Fibroblast of pulmonary artery (primary cell): ENCODE measurements around the gene LLGL2.

ENCODE experiments used
- DNase-seq: peaks from one replicate; pipeline ENCODE4 v3.0.0-alpha.2; 2010; ENCODE audit warnings: low read depth
- H3K4me3 ChIP-seq: replicated peaks from 2 replicates; pipeline ENCODE4 v1.5.1; 2011; ENCODE audit warnings: low read depth, mild to moderate bottlenecking, control low read depth, low read length, moderate library complexity
- TF ChIP-seq, protein P1 (sequence below): IDR thresholded peaks from 2 replicates; pipeline ENCODE4 v1.5.1; 2011; ENCODE audit warnings: mild to moderate bottlenecking, control low read depth, low read length, inconsistent platforms; ENCODE audit errors: missing control alignments

Gene LLGL2

GRCh38 chr17:75566834-75567233 lies 41.3 kb downstream of the LLGL2 start:
- DNase-seq = no peak
- H3K4me3 ChIP-seq = no peak overlapping the region
- TF ChIP-seq, protein P1, sequence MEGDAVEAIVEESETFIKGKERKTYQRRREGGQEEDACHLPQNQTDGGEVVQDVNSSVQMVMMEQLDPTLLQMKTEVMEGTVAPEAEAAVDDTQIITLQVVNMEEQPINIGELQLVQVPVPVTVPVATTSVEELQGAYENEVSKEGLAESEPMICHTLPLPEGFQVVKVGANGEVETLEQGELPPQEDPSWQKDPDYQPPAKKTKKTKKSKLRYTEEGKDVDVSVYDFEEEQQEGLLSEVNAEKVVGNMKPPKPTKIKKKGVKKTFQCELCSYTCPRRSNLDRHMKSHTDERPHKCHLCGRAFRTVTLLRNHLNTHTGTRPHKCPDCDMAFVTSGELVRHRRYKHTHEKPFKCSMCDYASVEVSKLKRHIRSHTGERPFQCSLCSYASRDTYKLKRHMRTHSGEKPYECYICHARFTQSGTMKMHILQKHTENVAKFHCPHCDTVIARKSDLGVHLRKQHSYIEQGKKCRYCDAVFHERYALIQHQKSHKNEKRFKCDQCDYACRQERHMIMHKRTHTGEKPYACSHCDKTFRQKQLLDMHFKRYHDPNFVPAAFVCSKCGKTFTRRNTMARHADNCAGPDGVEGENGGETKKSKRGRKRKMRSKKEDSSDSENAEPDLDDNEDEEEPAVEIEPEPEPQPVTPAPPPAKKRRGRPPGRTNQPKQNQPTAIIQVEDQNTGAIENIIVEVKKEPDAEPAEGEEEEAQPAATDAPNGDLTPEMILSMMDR = no peak

GRCh38 chr17:75568412-75569255 lies 43.1 kb downstream of the LLGL2 start:
- no peak for DNase-seq
- no peak overlapping the region for H3K4me3 ChIP-seq
- TF ChIP-seq, protein P1 = no peak

DNA sequence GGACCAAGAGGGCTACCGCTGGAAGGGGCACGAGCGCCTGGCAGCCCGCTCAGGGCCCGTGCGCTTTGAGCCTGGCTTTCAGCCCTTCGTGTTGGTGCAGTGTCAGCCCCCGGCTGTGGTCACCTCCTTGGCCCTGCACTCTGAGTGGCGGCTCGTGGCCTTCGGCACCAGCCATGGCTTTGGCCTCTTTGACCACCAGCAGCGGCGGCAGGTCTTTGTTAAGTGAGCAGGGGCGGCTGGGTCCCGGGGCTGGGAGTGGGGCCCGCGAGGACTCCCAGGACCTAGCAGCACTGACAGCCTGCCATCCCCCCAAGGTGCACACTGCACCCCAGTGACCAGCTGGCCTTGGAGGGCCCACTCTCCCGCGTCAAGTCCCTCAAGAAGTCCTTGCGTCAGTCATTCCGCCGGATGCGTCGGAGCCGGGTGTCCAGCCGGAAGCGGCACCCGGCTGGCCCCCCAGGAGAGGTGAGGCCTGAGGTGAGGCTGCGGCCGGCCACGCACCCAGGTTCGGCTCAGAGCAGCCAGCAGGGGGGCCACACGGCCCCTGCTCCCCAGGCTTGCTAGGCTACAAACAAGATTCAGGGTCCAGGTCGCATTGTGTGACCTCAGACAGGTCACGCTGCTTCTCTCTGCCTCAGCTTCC lies 44.7 kb downstream of the LLGL2 start:
- no peak for DNase-seq
- TF ChIP-seq, protein P1 = no peak
- H3K4me3 ChIP-seq = no peak overlapping the region

DNA sequence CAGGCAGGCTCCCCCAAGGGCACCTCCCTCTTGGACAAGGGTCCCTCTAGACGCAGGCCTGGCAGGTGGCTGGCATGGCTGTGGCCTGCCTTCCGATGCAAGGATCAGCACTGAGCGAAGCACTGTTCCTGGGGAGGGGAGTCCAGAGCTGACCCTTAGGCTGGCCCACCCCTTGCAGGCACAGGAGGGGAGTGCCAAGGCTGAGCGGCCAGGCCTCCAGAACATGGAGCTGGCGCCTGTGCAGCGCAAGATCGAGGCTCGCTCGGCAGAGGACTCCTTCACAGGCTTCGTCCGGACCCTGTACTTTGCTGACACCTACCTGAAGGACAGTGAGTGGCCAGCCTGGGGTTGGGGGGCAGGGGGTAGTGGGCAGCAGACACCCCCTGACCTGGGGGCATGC lies 45.3 kb downstream of the LLGL2 start:
- no peak overlapping the region for H3K4me3 ChIP-seq
- TF ChIP-seq, protein P1 = no peak
- DNase-seq = no peak

- no peak overlapping the region for H3K4me3 ChIP-seq
- DNase-seq = peak; percentile 24
- TF ChIP-seq, protein P1 = no peak
These were observed 45.8 kb downstream of the LLGL2 start for GRCh38 chr17:75571197-75571884.

DNA sequence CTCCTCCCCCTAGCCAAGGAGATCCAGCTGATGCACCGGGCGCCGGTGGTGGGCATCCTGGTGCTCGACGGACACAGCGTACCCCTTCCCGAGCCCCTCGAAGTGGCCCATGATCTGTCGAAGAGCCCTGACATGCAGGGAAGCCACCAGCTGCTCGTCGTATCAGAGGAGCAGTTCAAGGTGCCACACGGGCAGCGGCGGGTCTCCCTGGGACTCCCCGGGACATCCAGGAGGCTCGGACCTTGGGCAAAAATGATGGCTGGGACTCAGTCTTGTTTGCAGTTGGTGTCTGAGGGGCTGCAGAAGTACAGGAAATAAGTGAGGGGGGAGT lies 46.4 kb downstream of the LLGL2 start:
- H3K4me3 ChIP-seq = no peak overlapping the region
- TF ChIP-seq, protein P1 = no peak
- DNase-seq = no peak
